HepG2 (cell line): ENCODE results near the gene AFTPH. TPM values are rescaled to one million over a fixed set of nuclear protein-coding genes. Genes with fewer than 3 reads are reported as not detected.

Experiments used
- ARHGAP35 ChIP-seq: sonication (generic); formaldehyde crosslinking; IDR thresholded peaks from 2 replicates; pipeline ENCODE4 v1.9.0; 2022; ENCODE audit warnings: mild to moderate bottlenecking, inconsistent platforms, moderate library complexity, missing genetic modification reagents, borderline replicate concordance
- CC2D1A ChIP-seq: sonication (generic); formaldehyde crosslinking; IDR thresholded peaks from 2 replicates; pipeline ENCODE4 v1.8.1; 2023; ENCODE audit warnings: mild to moderate bottlenecking, missing genetic modification reagents
- HNRNPL ChIP-seq: fragments of 200-400 bp; formaldehyde crosslinking; IDR thresholded peaks from 2 replicates; pipeline ENCODE4 v1.6.1; 2017; ENCODE audit warnings: mild to moderate bottlenecking, low read depth, low read length
- NCOA1 ChIP-seq: sonication (generic); formaldehyde crosslinking; IDR thresholded peaks from 2 replicates; pipeline ENCODE4 v1.9.0; 2021; ENCODE audit warnings: missing genetic modification reagents
- NFATC3 ChIP-seq: sonication (generic); formaldehyde crosslinking; IDR thresholded peaks from 2 replicates; pipeline ENCODE4 v1.5.1; 2020; ENCODE audit warnings: mild to moderate bottlenecking, missing genetic modification reagents
- POLR2G ChIP-seq: fragments of 200-400 bp; formaldehyde crosslinking; IDR thresholded peaks from 2 replicates; pipeline ENCODE4 v1.6.1; 2018; ENCODE audit warnings: mild to moderate bottlenecking, low read depth, low read length, moderate library complexity
- RCOR2 ChIP-seq: IDR thresholded peaks from 2 replicates; pipeline ENCODE4 v1.6.1; 2016; ENCODE audit warnings: missing biosample characterization, missing genetic modification reagents
- TAF1 ChIP-seq: sonication (generic); formaldehyde crosslinking; IDR thresholded peaks from 2 replicates; pipeline ENCODE4 v1.4.0; 2020; ENCODE audit warnings: missing genetic modification reagents
- ZBTB3 ChIP-seq: sonication (generic); formaldehyde crosslinking; IDR thresholded peaks from 2 replicates; pipeline ENCODE4 v1.4.0; 2020; ENCODE audit warnings: low read depth, mild to moderate bottlenecking, moderate library complexity, missing genetic modification reagents, borderline replicate concordance
- ZNF781 ChIP-seq: sonication (generic); formaldehyde crosslinking; IDR thresholded peaks from 2 replicates; pipeline ENCODE4 v1.5.1; 2020; ENCODE audit warnings: borderline replicate concordance, mild to moderate bottlenecking, missing genetic modification reagents; ENCODE audit errors: not compliant biosample characterization
- ZSCAN21 ChIP-seq: sonication (generic); formaldehyde crosslinking; IDR thresholded peaks from 2 replicates; pipeline ENCODE4 v1.8.0; 2022; ENCODE audit warnings: mild to moderate bottlenecking, missing genetic modification reagents, moderate library complexity, borderline replicate concordance
- ZZZ3 ChIP-seq: sonication (generic); formaldehyde crosslinking; IDR thresholded peaks from 2 replicates; pipeline ENCODE4 v1.4.0; 2020; ENCODE audit warnings: missing genetic modification reagents, mild to moderate bottlenecking, borderline replicate concordance
- polyA plus RNA-seq, 8 experiments: library from polyadenylated mRNA; depleted of rRNA in 3 of 8; stranded (reverse) in 7 of 8; unstranded in 1 of 8; fragments of >200 nt; fragmentation: Illumina TruSeq in 4 of 8; extraction: Trizol in 4 of 8; gene quantifications; 2 replicates each; pipeline versions ENCODE4 v1.2.1 to v1.2.3, GENCODE V29; 2011 to 2016; ENCODE audit warnings: low read depth in 4 of 8, missing spikeins in 1 of 8, mixed read lengths in 1 of 8; ENCODE audit not compliant: insufficient read depth in 1 of 8
- total RNA-seq, 5 experiments: library from RNA; depleted of rRNA; stranded (reverse); fragments of >200 nt; fragmentation: Illumina TruSeq; extraction: Trizol; gene quantifications; 2 replicates each; pipeline ENCODE4 v1.2.3, GENCODE V29; 2016; ENCODE audit warnings: low read depth in 1 of 5
- TF ChIP-seq, protein P1 (sequence below): sonication (generic); formaldehyde crosslinking; IDR thresholded peaks from 2 replicates; pipeline ENCODE4 v1.4.0; 2020; ENCODE audit warnings: missing genetic modification reagents
- TF ChIP-seq, protein P2 (sequence below): sonication (generic); formaldehyde crosslinking; IDR thresholded peaks from 2 replicates; pipeline ENCODE4 v1.4.0; 2020; ENCODE audit warnings: missing genetic modification reagents, borderline replicate concordance
- TF ChIP-seq, protein P3 (sequence below): sonication (generic); formaldehyde crosslinking; IDR thresholded peaks from 2 replicates; pipeline ENCODE4 v1.4.0; 2020; ENCODE audit warnings: missing genetic modification reagents
- TF ChIP-seq, protein P4 (sequence below): sonication (generic); formaldehyde crosslinking; IDR thresholded peaks from 2 replicates; pipeline ENCODE4 v1.8.1; 2023; ENCODE audit warnings: mild to moderate bottlenecking, missing genetic modification reagents
- TF ChIP-seq, protein P5 (sequence below): sonication (generic); formaldehyde crosslinking; IDR thresholded peaks from 2 replicates; pipeline ENCODE4 v1.4.0; 2020; ENCODE audit warnings: missing genetic modification reagents
- TF ChIP-seq, protein P6 (sequence below): sonication (generic); formaldehyde crosslinking; IDR thresholded peaks from 2 replicates; pipeline ENCODE4 v1.4.0; 2020; ENCODE audit warnings: mild to moderate bottlenecking, missing genetic modification reagents
- TF ChIP-seq, protein P7 (sequence below): sonication (generic); formaldehyde crosslinking; IDR thresholded peaks from 2 replicates; pipeline ENCODE4 v1.5.0; 2020; ENCODE audit warnings: missing genetic modification reagents

The AFTPH gene
- total and polyA plus RNA-seq, 2 of the 13 experiments (the other 11 are each of a cell fraction or from before 2014, with no cell fraction given), result 27.5 to 36.8 TPM

DNA sequence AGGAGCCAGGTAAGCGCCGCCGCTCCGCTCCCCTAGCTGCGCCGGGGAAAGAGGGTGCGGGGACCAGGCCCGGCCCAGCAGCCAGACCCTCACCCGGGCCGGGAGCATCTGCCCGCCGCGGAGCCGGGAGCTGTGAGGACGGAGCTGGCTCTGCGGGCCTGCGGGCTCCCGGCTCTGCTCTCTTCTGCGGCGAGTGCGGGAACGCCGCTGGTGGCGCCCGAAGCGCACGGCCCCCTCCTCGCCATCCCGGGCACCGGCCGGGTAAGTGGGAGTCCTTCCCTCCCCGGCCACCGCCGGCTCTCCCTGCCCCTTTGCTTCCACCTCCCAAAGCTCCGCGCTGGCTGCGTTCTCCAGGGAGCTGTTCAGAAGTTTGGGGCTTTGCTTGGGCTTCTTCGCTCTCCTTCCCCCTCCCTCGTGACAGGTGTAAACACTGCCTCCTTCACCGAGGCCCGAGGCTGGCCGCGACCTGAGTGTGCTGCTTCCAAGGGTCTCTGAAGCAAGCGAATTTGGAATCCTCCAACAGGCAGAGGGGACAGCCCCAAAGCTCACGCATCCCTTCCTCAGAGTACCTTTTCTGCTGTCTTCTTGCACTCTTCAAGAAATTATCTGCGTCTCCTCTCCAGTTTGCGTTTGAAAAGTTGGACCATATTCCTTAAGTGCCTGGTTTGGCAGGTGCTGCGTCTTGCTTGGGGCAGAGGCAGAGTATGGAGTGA, 632 bp downstream of the AFTPH start (continued):
- TF ChIP-seq, protein P1, sequence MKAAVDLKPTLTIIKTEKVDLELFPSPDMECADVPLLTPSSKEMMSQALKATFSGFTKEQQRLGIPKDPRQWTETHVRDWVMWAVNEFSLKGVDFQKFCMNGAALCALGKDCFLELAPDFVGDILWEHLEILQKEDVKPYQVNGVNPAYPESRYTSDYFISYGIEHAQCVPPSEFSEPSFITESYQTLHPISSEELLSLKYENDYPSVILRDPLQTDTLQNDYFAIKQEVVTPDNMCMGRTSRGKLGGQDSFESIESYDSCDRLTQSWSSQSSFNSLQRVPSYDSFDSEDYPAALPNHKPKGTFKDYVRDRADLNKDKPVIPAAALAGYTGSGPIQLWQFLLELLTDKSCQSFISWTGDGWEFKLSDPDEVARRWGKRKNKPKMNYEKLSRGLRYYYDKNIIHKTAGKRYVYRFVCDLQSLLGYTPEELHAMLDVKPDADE (CRISPR knock-in tag), result no peak
- TF ChIP-seq, protein P2, sequence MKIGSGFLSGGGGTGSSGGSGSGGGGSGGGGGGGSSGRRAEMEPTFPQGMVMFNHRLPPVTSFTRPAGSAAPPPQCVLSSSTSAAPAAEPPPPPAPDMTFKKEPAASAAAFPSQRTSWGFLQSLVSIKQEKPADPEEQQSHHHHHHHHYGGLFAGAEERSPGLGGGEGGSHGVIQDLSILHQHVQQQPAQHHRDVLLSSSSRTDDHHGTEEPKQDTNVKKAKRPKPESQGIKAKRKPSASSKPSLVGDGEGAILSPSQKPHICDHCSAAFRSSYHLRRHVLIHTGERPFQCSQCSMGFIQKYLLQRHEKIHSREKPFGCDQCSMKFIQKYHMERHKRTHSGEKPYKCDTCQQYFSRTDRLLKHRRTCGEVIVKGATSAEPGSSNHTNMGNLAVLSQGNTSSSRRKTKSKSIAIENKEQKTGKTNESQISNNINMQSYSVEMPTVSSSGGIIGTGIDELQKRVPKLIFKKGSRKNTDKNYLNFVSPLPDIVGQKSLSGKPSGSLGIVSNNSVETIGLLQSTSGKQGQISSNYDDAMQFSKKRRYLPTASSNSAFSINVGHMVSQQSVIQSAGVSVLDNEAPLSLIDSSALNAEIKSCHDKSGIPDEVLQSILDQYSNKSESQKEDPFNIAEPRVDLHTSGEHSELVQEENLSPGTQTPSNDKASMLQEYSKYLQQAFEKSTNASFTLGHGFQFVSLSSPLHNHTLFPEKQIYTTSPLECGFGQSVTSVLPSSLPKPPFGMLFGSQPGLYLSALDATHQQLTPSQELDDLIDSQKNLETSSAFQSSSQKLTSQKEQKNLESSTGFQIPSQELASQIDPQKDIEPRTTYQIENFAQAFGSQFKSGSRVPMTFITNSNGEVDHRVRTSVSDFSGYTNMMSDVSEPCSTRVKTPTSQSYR (CRISPR knock-in tag), result no peak
- TF ChIP-seq POLR2G, result no peak
- TF ChIP-seq, protein P3, sequence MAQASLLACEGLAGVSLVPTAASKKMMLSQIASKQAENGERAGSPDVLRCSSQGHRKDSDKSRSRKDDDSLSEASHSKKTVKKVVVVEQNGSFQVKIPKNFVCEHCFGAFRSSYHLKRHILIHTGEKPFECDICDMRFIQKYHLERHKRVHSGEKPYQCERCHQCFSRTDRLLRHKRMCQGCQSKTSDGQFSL, result no peak
- TF ChIP-seq, protein P4, sequence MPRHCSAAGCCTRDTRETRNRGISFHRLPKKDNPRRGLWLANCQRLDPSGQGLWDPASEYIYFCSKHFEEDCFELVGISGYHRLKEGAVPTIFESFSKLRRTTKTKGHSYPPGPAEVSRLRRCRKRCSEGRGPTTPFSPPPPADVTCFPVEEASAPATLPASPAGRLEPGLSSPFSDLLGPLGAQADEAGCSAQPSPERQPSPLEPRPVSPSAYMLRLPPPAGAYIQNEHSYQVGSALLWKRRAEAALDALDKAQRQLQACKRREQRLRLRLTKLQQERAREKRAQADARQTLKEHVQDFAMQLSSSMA, result peak; percentile 80; the same call in 1 of the 2 replicates
- TF ChIP-seq ARHGAP35 (CRISPR knock-in tag), result peak; percentile 66; the same call in 1 of the 2 replicates
- no peak for TF ChIP-seq RCOR2 (CRISPR knock-in tag)
- TF ChIP-seq NFATC3, result 0 out of 2 replicates have a peak, but pooled peaks have one; percentile 11
- TF ChIP-seq, protein P5, sequence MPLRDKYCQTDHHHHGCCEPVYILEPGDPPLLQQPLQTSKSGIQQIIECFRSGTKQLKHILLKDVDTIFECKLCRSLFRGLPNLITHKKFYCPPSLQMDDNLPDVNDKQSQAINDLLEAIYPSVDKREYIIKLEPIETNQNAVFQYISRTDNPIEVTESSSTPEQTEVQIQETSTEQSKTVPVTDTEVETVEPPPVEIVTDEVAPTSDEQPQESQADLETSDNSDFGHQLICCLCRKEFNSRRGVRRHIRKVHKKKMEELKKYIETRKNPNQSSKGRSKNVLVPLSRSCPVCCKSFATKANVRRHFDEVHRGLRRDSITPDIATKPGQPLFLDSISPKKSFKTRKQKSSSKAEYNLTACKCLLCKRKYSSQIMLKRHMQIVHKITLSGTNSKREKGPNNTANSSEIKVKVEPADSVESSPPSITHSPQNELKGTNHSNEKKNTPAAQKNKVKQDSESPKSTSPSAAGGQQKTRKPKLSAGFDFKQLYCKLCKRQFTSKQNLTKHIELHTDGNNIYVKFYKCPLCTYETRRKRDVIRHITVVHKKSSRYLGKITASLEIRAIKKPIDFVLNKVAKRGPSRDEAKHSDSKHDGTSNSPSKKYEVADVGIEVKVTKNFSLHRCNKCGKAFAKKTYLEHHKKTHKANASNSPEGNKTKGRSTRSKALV, result peak; percentile 90
- TF ChIP-seq ZBTB3 (CRISPR knock-in tag), result no peak
- TF ChIP-seq CC2D1A (CRISPR knock-in tag), result no peak
- TF ChIP-seq, protein P6, sequence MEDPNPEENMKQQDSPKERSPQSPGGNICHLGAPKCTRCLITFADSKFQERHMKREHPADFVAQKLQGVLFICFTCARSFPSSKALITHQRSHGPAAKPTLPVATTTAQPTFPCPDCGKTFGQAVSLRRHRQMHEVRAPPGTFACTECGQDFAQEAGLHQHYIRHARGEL, result no peak
- TF ChIP-seq HNRNPL, result no peak
- TF ChIP-seq, protein P7, sequence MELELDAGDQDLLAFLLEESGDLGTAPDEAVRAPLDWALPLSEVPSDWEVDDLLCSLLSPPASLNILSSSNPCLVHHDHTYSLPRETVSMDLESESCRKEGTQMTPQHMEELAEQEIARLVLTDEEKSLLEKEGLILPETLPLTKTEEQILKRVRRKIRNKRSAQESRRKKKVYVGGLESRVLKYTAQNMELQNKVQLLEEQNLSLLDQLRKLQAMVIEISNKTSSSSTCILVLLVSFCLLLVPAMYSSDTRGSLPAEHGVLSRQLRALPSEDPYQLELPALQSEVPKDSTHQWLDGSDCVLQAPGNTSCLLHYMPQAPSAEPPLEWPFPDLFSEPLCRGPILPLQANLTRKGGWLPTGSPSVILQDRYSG (CRISPR knock-in tag), result no peak
- peak; percentile 67; the same call in 1 of the 2 replicates for TF ChIP-seq NCOA1 (CRISPR knock-in tag)
- 0 out of 2 replicates have a peak, but pooled peaks have one; percentile 2 for TF ChIP-seq TAF1 (CRISPR knock-in tag)
- no peak for TF ChIP-seq ZZZ3 (CRISPR knock-in tag)
- TF ChIP-seq ZSCAN21, result no peak
- no peak for TF ChIP-seq ZNF781 (CRISPR knock-in tag)
